Measurements from ENCODE around the gene PIP4P1.
A peak's percentile ranks its signal among the peaks of the same experiment; 100 is the strongest.

The PIP4P1 gene

GRCh38 chr14:20412876-20413743, 48.1 kb downstream of the PIP4P1 start, which contains the start of gene TEP1:
TEP1 (minus strand) TSS chr14:20413501; CDS start chr14:20408439, 5,062 bp downstream.
- Histone ChIP-seq H3K9me2 (replicated peaks; ENCODE audit: control insufficient read depth, low read length) (no peaks in the 10 kb centered on the region), H3K27ac (ENCODE audit: low read depth, low read length) (peak within 1 kb of the TSS; percentile 77), H3K36me3 (ENCODE audit: control insufficient read depth, low read length) (peaks cover 6% of the 10 kb centered on the region), H3K4me1 (ENCODE audit: control insufficient read depth, low read length) (peaks cover 33% of the 10 kb centered on the region), H3K9me3 (ENCODE audit: control insufficient read depth, insufficient read depth, low read length) (no peaks in the 10 kb centered on the region), H3F3A (ENCODE audit: control insufficient read depth, insufficient read depth) (peaks cover 13% of the 10 kb centered on the region), H3K79me2 (ENCODE audit: control insufficient read depth, low read length) (peaks cover 19% of the 10 kb centered on the region), H4K20me1 (ENCODE audit: control insufficient read depth, insufficient read depth, low read depth, low read length) (no peaks in the 10 kb centered on the region), H3K4me2 (ENCODE audit: low read length) (peak within 1 kb of the TSS; percentile 87), H3K27me3 (ENCODE audit: control insufficient read depth, low read length) (no peaks in the 10 kb centered on the region), H3K4me3 (ENCODE audit: low read length) (peak within 1 kb of the TSS; percentile 97)
- TF ChIP-seq EZH2phosphoT487 (IDR thresholded peaks at IDR 0.05; ENCODE audit: borderline replicate concordance, low read length) = no peak
- no peak for TF ChIP-seq CTCF (IDR thresholded peaks at IDR 0.05; ENCODE audit: low read depth, low read length, poor library complexity, severe bottlenecking)

GRCh38 chr14:20412411-20412810, 48.8 kb downstream of the PIP4P1 start:
- H3K36me3 ChIP-seq (ENCODE audit: control insufficient read depth, low read length) = peaks cover 13% of the 10 kb centered on the region
- H3K4me2 ChIP-seq (ENCODE audit: low read length) = peak overlapping the region; percentile 87
- TF ChIP-seq EZH2phosphoT487 (IDR thresholded peaks at IDR 0.05; ENCODE audit: borderline replicate concordance, low read length) = no peak
- no peak for TF ChIP-seq CTCF (IDR thresholded peaks at IDR 0.05; ENCODE audit: low read depth, low read length, poor library complexity, severe bottlenecking)
- H3K9me2 ChIP-seq (replicated peaks; ENCODE audit: control insufficient read depth, low read length) = no peaks in the 10 kb centered on the region
- peak overlapping the region; percentile 77 for H3K27ac ChIP-seq (ENCODE audit: low read depth, low read length)
- peaks cover 13% of the 10 kb centered on the region for H3F3A ChIP-seq (ENCODE audit: control insufficient read depth, insufficient read depth)
- no peaks in the 10 kb centered on the region for H3K27me3 ChIP-seq (ENCODE audit: control insufficient read depth, low read length)
- peak overlapping the region; percentile 97 for H3K4me3 ChIP-seq (ENCODE audit: low read length)
- H4K20me1 ChIP-seq (ENCODE audit: control insufficient read depth, insufficient read depth, low read depth, low read length) = no peaks in the 10 kb centered on the region
- peaks cover 19% of the 10 kb centered on the region for H3K79me2 ChIP-seq (ENCODE audit: control insufficient read depth, low read length)
- H3K4me1 ChIP-seq (ENCODE audit: control insufficient read depth, low read length) = peaks cover 33% of the 10 kb centered on the region
- H3K9me3 ChIP-seq (ENCODE audit: control insufficient read depth, insufficient read depth, low read length) = no peaks in the 10 kb centered on the region

- Histone ChIP-seq H3K79me2 (ENCODE audit: control insufficient read depth, low read length) (peaks cover 19% of the 10 kb centered on the region), H3K4me1 (ENCODE audit: control insufficient read depth, low read length) (peaks cover 13% of the 10 kb centered on the region), H3K27ac (ENCODE audit: low read depth, low read length) (no peak overlapping the region), H3K9me3 (ENCODE audit: control insufficient read depth, insufficient read depth, low read length) (no peaks in the 10 kb centered on the region), H3K9me2 (replicated peaks; ENCODE audit: control insufficient read depth, low read length) (no peaks in the 10 kb centered on the region), H3K36me3 (ENCODE audit: control insufficient read depth, low read length) (peaks cover 40% of the 10 kb centered on the region), H3F3A (ENCODE audit: control insufficient read depth, insufficient read depth) (peaks cover 3% of the 10 kb centered on the region), H3K4me2 (ENCODE audit: low read length) (no peak overlapping the region), H3K4me3 (ENCODE audit: low read length) (no peak overlapping the region), H4K20me1 (ENCODE audit: control insufficient read depth, insufficient read depth, low read depth, low read length) (no peaks in the 10 kb centered on the region), H3K27me3 (ENCODE audit: control insufficient read depth, low read length) (no peaks in the 10 kb centered on the region)
- TF ChIP-seq EZH2phosphoT487 (IDR thresholded peaks at IDR 0.05; ENCODE audit: borderline replicate concordance, low read length) = no peak
- TF ChIP-seq CTCF (IDR thresholded peaks at IDR 0.05; ENCODE audit: low read depth, low read length, poor library complexity, severe bottlenecking) = no peak
Observed at GRCh38 chr14:20409226-20409625, 52.0 kb downstream of the PIP4P1 start.
